HepG2 (cell line): ENCODE data around the gene HOXA9. TPM values are rescaled to one million over a fixed set of nuclear protein-coding genes. Genes with fewer than 3 reads are reported as not detected.

Experiments
- ATAC-seq: fragments of 200-7000 bp; cut with Tn5 transposase; 3 replicates; pipeline ENCODE4 v1.9.1; 2020; ENCODE audit warnings: mild to moderate bottlenecking, moderate library complexity
- BruUV-seq: library from RNA; stranded (reverse); fragments of 400-500 nt; replicated peaks from 2 replicates; lab custom pipeline; 2021; lab: Mats Ljungman, UMichigan
- CTCF ChIA-PET: fragments of 300-600 bp; formaldehyde crosslinking; extraction: SDS; loops from one replicate; lab custom pipeline; 2021; ENCODE audit warnings: low total read pairs, inconsistent platforms, low intra/inter-chr PET ratio; lab: Yijun Ruan, JAX
- POLR2A ChIA-PET: fragments of 350-600 bp; sonication (Branson Sonifier 250); formaldehyde crosslinking; loops from one replicate; lab custom pipeline; 2020; ENCODE audit warnings: antibody characterized with exemption, inconsistent platforms; lab: Yijun Ruan, JAX
- DNase-seq: peaks from one replicate; pipeline ENCODE4 v3.0.0-alpha.2; 2015; ENCODE audit warnings: low spot score
- FAIRE-seq: peaks from 3 replicates; lab custom pipeline; 2011; peaks lifted over from hg19 to GRCh38; lab: Jason Lieb, UNC
- H2AFZ ChIP-seq: one replicate; pipeline ENCODE4 v1.6.1; 2011; ENCODE audit warnings: low read length, inconsistent platforms
- H3K27ac ChIP-seq: fragments of 300-600 bp; 3 replicates; pipeline ENCODE4 v1.8.0; 2011; ENCODE audit warnings: mixed run types, mild to moderate bottlenecking, mixed read lengths, low read length, inconsistent platforms; ENCODE audit not compliant: insufficient read depth; ENCODE audit errors: extremely low read length
- H3K27me3 ChIP-seq, 2 experiments: fragments of 200-600 bp in 1 of 2; 2 replicates in 1 of 2; 3 replicates in 1 of 2; pipeline versions ENCODE4 v1.6.0 to v1.8.0; 2011; ENCODE audit warnings: low read length in 2 of 2, mild to moderate bottlenecking in 2 of 2, moderate library complexity in 2 of 2, inconsistent platforms in 1 of 2; ENCODE audit not compliant: insufficient read depth in 2 of 2, control insufficient read depth in 1 of 2
- H3K36me3 ChIP-seq, 2 experiments: fragments of 200-600 bp in 1 of 2; replicated peaks in 1 of 2; 2 replicates in 1 of 2; 3 replicates in 1 of 2; pipeline versions ENCODE4 v1.5.1 to v1.8.0; 2011; ENCODE audit warnings: low read length in 2 of 2, inconsistent platforms in 1 of 2; ENCODE audit not compliant: insufficient read depth in 2 of 2, control insufficient read depth in 1 of 2
- H3K4me1 ChIP-seq: 2 replicates; pipeline ENCODE4 v1.5.1; 2012; ENCODE audit warnings: low read length, inconsistent platforms; ENCODE audit not compliant: insufficient read depth
- H3K4me2 ChIP-seq: 2 replicates; pipeline ENCODE4 v1.6.0; 2011; ENCODE audit warnings: low read depth, low read length, inconsistent platforms
- H3K4me3 ChIP-seq, 3 experiments: fragments of 200-600 bp in 1 of 3; sonication (generic), shearing (Covaris generic) in 1 of 3; replicated peaks in 1 of 3; 2 replicates each; pipeline ENCODE4 v1.5.1; 2011 to 2016; ENCODE audit warnings: low read length in 3 of 3, inconsistent platforms in 2 of 3, low read depth in 2 of 3, mild to moderate bottlenecking in 2 of 3, control low read depth in 1 of 3, mixed read lengths in 1 of 3; ENCODE audit not compliant: insufficient read depth in 1 of 3
- H3K79me2 ChIP-seq: one replicate; pipeline ENCODE4 v1.6.1; 2011; ENCODE audit warnings: low read length, inconsistent platforms; ENCODE audit not compliant: insufficient read depth
- H3K9ac ChIP-seq: 2 replicates; pipeline ENCODE4 v1.6.0; 2011; ENCODE audit warnings: mild to moderate bottlenecking, low read depth, low read length, inconsistent platforms; ENCODE audit not compliant: insufficient read depth
- H3K9me3 ChIP-seq: 2 replicates; pipeline ENCODE4 v1.5.1; 2012; ENCODE audit warnings: mild to moderate bottlenecking, low read length
- H4K20me1 ChIP-seq: 2 replicates; pipeline ENCODE4 v1.6.0; 2011; ENCODE audit warnings: inconsistent platforms, mild to moderate bottlenecking, low read length, moderate library complexity; ENCODE audit not compliant: insufficient read depth
- CENPT ChIP-seq: sonication (generic); formaldehyde crosslinking; IDR thresholded peaks from 2 replicates; pipeline ENCODE4 v1.8.0; 2022; ENCODE audit warnings: low read depth, mild to moderate bottlenecking, moderate library complexity, missing genetic modification reagents
- GTF2F1 ChIP-seq: fragments of 150-350 bp; IDR thresholded peaks from 2 replicates; pipeline ENCODE4 v1.6.1; 2014; ENCODE audit warnings: low read length
- HDAC6 ChIP-seq: fragments of 200-600 bp; sonication (generic); IDR thresholded peaks from 2 replicates; pipeline ENCODE4 v1.7.0; 2017; ENCODE audit warnings: mild to moderate bottlenecking, antibody characterized with exemption, low read length, low read depth
- IKZF4 ChIP-seq: sonication (generic); formaldehyde crosslinking; IDR thresholded peaks from 2 replicates; pipeline ENCODE4 v1.5.1; 2020; ENCODE audit warnings: borderline replicate concordance, mild to moderate bottlenecking, low read depth, missing genetic modification reagents; ENCODE audit errors: not compliant biosample characterization
- KLF13 ChIP-seq: sonication (generic); formaldehyde crosslinking; IDR thresholded peaks from 2 replicates; pipeline ENCODE4 v1.4.0; 2020; ENCODE audit warnings: mild to moderate bottlenecking, missing genetic modification reagents
- PRMT3 ChIP-seq: sonication (generic); formaldehyde crosslinking; IDR thresholded peaks from 2 replicates; pipeline ENCODE4 v1.8.1; 2022; ENCODE audit warnings: low read depth, mild to moderate bottlenecking, moderate library complexity, missing genetic modification reagents, borderline replicate concordance
- STAT5B ChIP-seq: sonication (generic); formaldehyde crosslinking; IDR thresholded peaks from 2 replicates; pipeline ENCODE4 v1.4.0; 2020; ENCODE audit warnings: missing genetic modification reagents
- TBP ChIP-seq: sonication (generic); formaldehyde crosslinking; IDR thresholded peaks from 2 replicates; pipeline ENCODE4 v1.5.0; 2020; ENCODE audit warnings: missing genetic modification reagents
- TFDP2 ChIP-seq: sonication (generic); formaldehyde crosslinking; IDR thresholded peaks from 2 replicates; pipeline ENCODE4 v1.4.0; 2020; ENCODE audit warnings: missing genetic modification reagents
- ZFP36L1 ChIP-seq: sonication (generic); formaldehyde crosslinking; IDR thresholded peaks from 2 replicates; pipeline ENCODE4 v1.8.0; 2022; ENCODE audit warnings: mild to moderate bottlenecking, missing genetic modification reagents, moderate library complexity
- ZFP90 ChIP-seq: sonication (generic); formaldehyde crosslinking; IDR thresholded peaks from 2 replicates; pipeline ENCODE4 v1.8.0; 2022; ENCODE audit warnings: missing genetic modification reagents, mild to moderate bottlenecking, inconsistent platforms, borderline replicate concordance
- ZNF10 ChIP-seq: sonication (generic); formaldehyde crosslinking; IDR thresholded peaks from 2 replicates; pipeline ENCODE4 v1.4.0; 2020; ENCODE audit warnings: mild to moderate bottlenecking, low read depth, missing genetic modification reagents, borderline replicate concordance
- ZNF264 ChIP-seq: sonication (generic); formaldehyde crosslinking; IDR thresholded peaks from 2 replicates; pipeline ENCODE4 v1.4.0; 2020; ENCODE audit warnings: missing genetic modification reagents
- ZNF496 ChIP-seq: sonication (generic); formaldehyde crosslinking; IDR thresholded peaks from 2 replicates; pipeline ENCODE4 v1.8.1; 2023; ENCODE audit warnings: mild to moderate bottlenecking, moderate library complexity, missing genetic modification reagents; ENCODE audit not compliant: insufficient replicate concordance
- ZNF549 ChIP-seq: sonication (generic); formaldehyde crosslinking; IDR thresholded peaks from 2 replicates; pipeline ENCODE4 v1.5.0; 2020; ENCODE audit warnings: missing genetic modification reagents
- ZNF562 ChIP-seq: sonication (generic); formaldehyde crosslinking; IDR thresholded peaks from 2 replicates; pipeline ENCODE4 v1.8.0; 2022; ENCODE audit warnings: missing genetic modification reagents, borderline replicate concordance
- ZNF619 ChIP-seq: sonication (generic); formaldehyde crosslinking; IDR thresholded peaks from 2 replicates; pipeline ENCODE4 v1.4.0; 2020; ENCODE audit warnings: mild to moderate bottlenecking, missing genetic modification reagents
- ZNF629 ChIP-seq: sonication (generic); formaldehyde crosslinking; conservative IDR thresholded peaks from 2 replicates; pipeline ENCODE4 v1.5.0; 2020; ENCODE audit warnings: missing genetic modification reagents
- ZNF7 ChIP-seq: IDR thresholded peaks from 2 replicates; pipeline ENCODE4 v1.6.1; 2016; ENCODE audit warnings: missing biosample characterization, missing genetic modification reagents
- WGBS: methylation state at CpG from one replicate; pipeline ENCODE4 v1.1.6; 2017; ENCODE audit warnings: low lambda C conversion rate; 5-methylcytosine and 5-hydroxymethylcytosine counted together
- in situ Hi-C: cut with HindIII; loops from 2 replicates; pipeline ENCODE4 v1.10.0; 2017; ENCODE audit warnings: low pct_unique_long_range_greater_than_20kb; ENCODE audit not compliant: extremely low pct_ligation_motif_present
- intact Hi-C: fragments of 100-400 bp; cut with micrococcal nuclease; formaldehyde crosslinking; loops from one replicate; pipeline ENCODE4 v1.10.0; 2022; ENCODE audit not compliant: unreplicated experiment
- polyA plus RNA-seq, 8 experiments: library from polyadenylated mRNA; depleted of rRNA in 3 of 8; stranded (reverse) in 7 of 8; unstranded in 1 of 8; fragments of >200 nt; fragmentation: Illumina TruSeq in 4 of 8; extraction: Trizol in 4 of 8; gene quantifications; 2 replicates each; pipeline versions ENCODE4 v1.2.1 to v1.2.3, GENCODE V29; 2011 to 2016; ENCODE audit warnings: low read depth in 4 of 8, missing spikeins in 1 of 8, mixed read lengths in 1 of 8; ENCODE audit not compliant: insufficient read depth in 1 of 8
- total RNA-seq, 5 experiments: library from RNA; depleted of rRNA; stranded (reverse); fragments of >200 nt; fragmentation: Illumina TruSeq; extraction: Trizol; gene quantifications; 2 replicates each; pipeline ENCODE4 v1.2.3, GENCODE V29; 2016; ENCODE audit warnings: low read depth in 1 of 5

Gene HOXA9
- total and polyA plus RNA-seq, 2 of the 13 experiments (the other 11 are each of a cell fraction or from before 2014, with no cell fraction given) = not detected

- TF ChIP-seq HDAC6 (no peak), TFDP2 (CRISPR knock-in tag) (no peak), TBP (CRISPR knock-in tag) (no peak), ZNF264 (CRISPR knock-in tag) (no peak), ZNF7 (no peak), ZNF10 (CRISPR knock-in tag) (no peak), KLF13 (no peak), PRMT3 (no peak), ZNF629 (no peak), ZFP90 (CRISPR knock-in tag) (no peak), ZNF549 (CRISPR knock-in tag) (no peak)
- TF ChIP-seq, all 625 proteins: peak for 0
Measured at GRCh38 chr7:27165089-27165995, at the start of gene HOXA9 (continued).

GRCh38 chr7:27214239-27214950 is 49.1 kb upstream of the HOXA9 start:
- no peak overlapping the region for H2AFZ ChIP-seq
- in situ Hi-C loops = no loop called here

More at GRCh38 chr7:27214239-27214950, 49.1 kb upstream of the HOXA9 start:
- ChIA-PET POLR2A (no interaction called here), CTCF (no interaction called here)
- intact Hi-C loops = loop anchor here (5.0 kb wide), 1 partner anchor 808 kb away; no protein-coding TSS in a partner anchor
- peaks cover 15% of the 10 kb centered on the region for H3K4me1 ChIP-seq
- H3K4me2 ChIP-seq = no peak overlapping the region
- TF ChIP-seq ZFP36L1 (CRISPR knock-in tag) = no peak
- no peak for TF ChIP-seq ZNF496 (CRISPR knock-in tag)
- no peak for TF ChIP-seq ZNF562
- no peak for TF ChIP-seq GTF2F1
- TF ChIP-seq ZNF619 (CRISPR knock-in tag) = no peak
- TF ChIP-seq STAT5B = no peak
- no peak for TF ChIP-seq CENPT
- TF ChIP-seq IKZF4 (CRISPR knock-in tag) = no peak
- BruUV-seq = no TSS peak
- no peak overlapping the region for H3K9ac ChIP-seq
- peaks cover 3 to 61% of the 10 kb centered on the region in 2 experiments; a peak in 4 of 5 replicates for H3K27me3 ChIP-seq
- no peaks in the 10 kb centered on the region for H3K36me3 ChIP-seq
- ATAC-seq (no peak), DNase-seq (no peak), FAIRE-seq (no peak)
- H4K20me1 ChIP-seq = no peaks in the 10 kb centered on the region
- H3K4me3 ChIP-seq = no peak overlapping the region
- WGBS = 23% methylated on average over 8 of the region's 8 CpGs
- no peak overlapping the region for H3K27ac ChIP-seq
- H3K9me3 ChIP-seq = no peaks in the 10 kb centered on the region
- H3K79me2 ChIP-seq = no peaks in the 10 kb centered on the region
